ENCODE results near the gene PLCD1. TPM values are rescaled to one million over a fixed set of nuclear protein-coding genes. Genes with fewer than 3 reads are reported as not detected.

PLCD1 gene
- total and polyA plus RNA-seq, 2 of the 13 experiments (the other 11 are each of a cell fraction or from before 2014, with no cell fraction given): 10.1 to 12.4 TPM

DNA sequence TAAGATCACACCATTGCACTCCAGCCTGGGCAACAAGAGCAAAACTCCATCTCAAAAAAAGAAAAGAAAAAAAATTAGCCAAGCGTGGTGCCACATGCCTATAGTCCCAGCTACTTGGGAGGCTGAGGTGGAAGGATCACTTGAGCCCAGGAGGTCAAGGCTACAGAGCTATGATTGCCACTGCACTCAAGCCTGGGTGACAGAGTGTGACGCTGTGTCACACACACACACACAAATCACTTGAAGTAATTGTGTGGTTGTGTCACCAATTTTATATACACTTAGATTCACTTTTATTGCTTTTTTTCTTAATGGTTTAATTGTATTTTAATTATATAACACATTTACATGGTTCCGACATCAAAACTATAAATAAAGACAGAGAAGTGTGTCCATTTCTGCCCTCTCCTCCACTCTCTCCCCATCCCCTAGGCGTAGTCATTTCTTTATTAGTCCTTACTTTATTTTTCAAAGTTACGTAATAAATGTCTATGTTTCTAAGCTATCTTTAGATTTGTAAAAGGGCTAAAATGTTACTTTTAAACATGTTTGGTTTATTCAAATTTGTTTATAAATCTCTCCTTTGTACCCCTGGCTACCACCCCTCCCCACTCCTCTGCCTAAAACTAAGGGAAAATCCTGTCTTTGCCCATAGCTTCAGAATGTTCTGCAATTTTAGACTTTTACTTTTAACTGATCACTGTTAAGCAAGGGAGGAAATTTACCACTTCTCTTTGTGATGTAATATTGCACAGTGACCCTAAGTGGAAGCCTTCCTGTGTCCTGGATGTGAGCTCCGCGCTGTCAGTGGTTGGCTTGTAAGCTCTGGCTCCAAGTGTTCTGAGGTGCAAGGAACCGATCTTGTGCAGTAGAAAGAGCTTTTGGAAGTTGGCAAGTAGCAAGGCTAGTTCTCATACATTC, 49.6 kb downstream of the PLCD1 start:
- no peak for DNase-seq (ENCODE audit: low spot score)

More for the DNA sequence above, 49.6 kb downstream of the PLCD1 start:
- Histone ChIP-seq H3K27ac (ENCODE audit: extremely low read length, insufficient read depth, low read length) (peak overlapping the region; percentile 48), H3K9me3 (ENCODE audit: low read length) (no peaks in the 10 kb centered on the region), H3K4me1 (ENCODE audit: insufficient read depth, low read length) (peaks cover 23% of the 10 kb centered on the region), H3K4me2 (ENCODE audit: low read depth, low read length) (no peak overlapping the region), H4K20me1 (ENCODE audit: insufficient read depth, low read length) (no peaks in the 10 kb centered on the region), H3K27me3 (ENCODE audit: control insufficient read depth in 1 of 2, insufficient read depth in 2 of 2, low read length in 2 of 2) (no peaks in the 10 kb centered on the region), H3K79me2 (ENCODE audit: insufficient read depth, low read length) (no peaks in the 10 kb centered on the region), H3K36me3 (replicated peaks in 1 of 2; ENCODE audit: control insufficient read depth in 1 of 2, insufficient read depth in 2 of 2, low read length in 2 of 2) (peaks cover 34 to 62% of the 10 kb centered on the region in 2 experiments), H2AFZ (ENCODE audit: low read length) (no peak overlapping the region), H3K9ac (ENCODE audit: insufficient read depth, low read depth, low read length) (no peak overlapping the region), H3K4me3 (replicated peaks in 1 of 3; ENCODE audit: insufficient read depth in 1 of 3, low read depth in 2 of 3, low read length in 3 of 3) (no peak overlapping the region)
- ChIA-PET POLR2A (interaction anchor here (1.3 kb wide), 1 partner anchor 124 kb away, joined by 3 read pairs; no protein-coding TSS in a partner anchor), CTCF (ENCODE audit: low intra/inter-chr PET ratio, low total read pairs) (no interaction called here)
- TF ChIP-seq, protein P1, sequence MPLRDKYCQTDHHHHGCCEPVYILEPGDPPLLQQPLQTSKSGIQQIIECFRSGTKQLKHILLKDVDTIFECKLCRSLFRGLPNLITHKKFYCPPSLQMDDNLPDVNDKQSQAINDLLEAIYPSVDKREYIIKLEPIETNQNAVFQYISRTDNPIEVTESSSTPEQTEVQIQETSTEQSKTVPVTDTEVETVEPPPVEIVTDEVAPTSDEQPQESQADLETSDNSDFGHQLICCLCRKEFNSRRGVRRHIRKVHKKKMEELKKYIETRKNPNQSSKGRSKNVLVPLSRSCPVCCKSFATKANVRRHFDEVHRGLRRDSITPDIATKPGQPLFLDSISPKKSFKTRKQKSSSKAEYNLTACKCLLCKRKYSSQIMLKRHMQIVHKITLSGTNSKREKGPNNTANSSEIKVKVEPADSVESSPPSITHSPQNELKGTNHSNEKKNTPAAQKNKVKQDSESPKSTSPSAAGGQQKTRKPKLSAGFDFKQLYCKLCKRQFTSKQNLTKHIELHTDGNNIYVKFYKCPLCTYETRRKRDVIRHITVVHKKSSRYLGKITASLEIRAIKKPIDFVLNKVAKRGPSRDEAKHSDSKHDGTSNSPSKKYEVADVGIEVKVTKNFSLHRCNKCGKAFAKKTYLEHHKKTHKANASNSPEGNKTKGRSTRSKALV (CRISPR knock-in tag; IDR thresholded peaks at IDR 0.05): no peak
- TF ChIP-seq, protein P2, sequence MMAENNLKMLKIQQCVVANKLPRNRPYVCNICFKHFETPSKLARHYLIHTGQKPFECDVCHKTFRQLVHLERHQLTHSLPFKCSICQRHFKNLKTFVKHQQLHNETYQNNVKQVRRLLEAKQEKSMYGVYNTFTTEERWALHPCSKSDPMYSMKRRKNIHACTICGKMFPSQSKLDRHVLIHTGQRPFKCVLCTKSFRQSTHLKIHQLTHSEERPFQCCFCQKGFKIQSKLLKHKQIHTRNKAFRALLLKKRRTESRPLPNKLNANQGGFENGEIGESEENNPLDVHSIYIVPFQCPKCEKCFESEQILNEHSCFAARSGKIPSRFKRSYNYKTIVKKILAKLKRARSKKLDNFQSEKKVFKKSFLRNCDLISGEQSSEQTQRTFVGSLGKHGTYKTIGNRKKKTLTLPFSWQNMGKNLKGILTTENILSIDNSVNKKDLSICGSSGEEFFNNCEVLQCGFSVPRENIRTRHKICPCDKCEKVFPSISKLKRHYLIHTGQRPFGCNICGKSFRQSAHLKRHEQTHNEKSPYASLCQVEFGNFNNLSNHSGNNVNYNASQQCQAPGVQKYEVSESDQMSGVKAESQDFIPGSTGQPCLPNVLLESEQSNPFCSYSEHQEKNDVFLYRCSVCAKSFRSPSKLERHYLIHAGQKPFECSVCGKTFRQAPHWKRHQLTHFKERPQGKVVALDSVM (CRISPR knock-in tag; IDR thresholded peaks at IDR 0.05): peak; percentile 58
- TF ChIP-seq RBM22 (optimal IDR thresholded peaks at IDR 0.05; ENCODE audit: low read length): peak; percentile 8
- intact Hi-C loops (cut with micrococcal nuclease; ENCODE audit: unreplicated experiment) (no loop called here), in situ Hi-C loops (cut with HindIII; ENCODE audit: extremely low pct_ligation_motif_present, low pct_unique_long_range_greater_than_20kb) (no loop called here)
- BruUV-seq (replicated peaks): no TSS peak
- 93% methylated on average over 8 of the region's 8 CpGs for WGBS (ENCODE audit: low lambda C conversion rate)
- FAIRE-seq (peak; percentile 12), ATAC-seq (peak; percentile 42)

Data from HepG2 (cell line).